SK-N-SH (cell line): Measurements from ENCODE around the gene MYLK. TPM values are rescaled to one million over a fixed set of nuclear protein-coding genes. Genes with fewer than 3 reads are reported as not detected.

Experiments used
- CTCF ChIA-PET: fragments of 300-600, 350-600 bp; formaldehyde crosslinking; extraction: SDS; loops from one replicate; lab custom pipeline; 2021; lab: Yijun Ruan, JAX
- POLR2A ChIA-PET: fragments of 350-600 bp; sonication (Branson Sonifier 250); formaldehyde crosslinking; extraction: SDS; loops from one replicate; lab custom pipeline; 2020; ENCODE audit warnings: antibody characterized with exemption, inconsistent platforms; lab: Yijun Ruan, JAX
- DNase-seq: peaks from one replicate; pipeline ENCODE4 v3.0.0; 2012
- H2AFZ ChIP-seq: fragments of 200-600 bp; sonication (generic); 2 replicates; pipeline ENCODE4 v1.8.1; 2016; ENCODE audit warnings: antibody characterized with exemption, mild to moderate bottlenecking, low read depth
- H3F3A ChIP-seq: fragments of 200-600 bp; sonication (generic); replicated peaks from 2 replicates; pipeline ENCODE3; 2016; ENCODE audit warnings: antibody characterized with exemption, mild to moderate bottlenecking; ENCODE audit not compliant: insufficient read depth
- H3K27ac ChIP-seq, 2 experiments: fragments of 200-500 bp in 1 of 2; fragments of 200-600 bp in 1 of 2; sonication (Bioruptor generic) in 1 of 2; sonication (generic), shearing (Covaris generic) in 1 of 2; 2 replicates each; pipeline versions ENCODE4 v1.5.1 to v1.6.1; 2014 to 2016; ENCODE audit warnings: low read depth in 2 of 2, inconsistent platforms in 1 of 2, low read length in 1 of 2, mild to moderate bottlenecking in 1 of 2, mixed read lengths in 1 of 2
- H3K27me3 ChIP-seq: fragments of 200-600 bp; sonication (generic), shearing (Covaris generic); 2 replicates; pipeline ENCODE4 v1.6.1; 2016; ENCODE audit warnings: mixed run types; ENCODE audit not compliant: insufficient read depth
- H3K36me3 ChIP-seq, 2 experiments: fragments of 200-500 bp in 1 of 2; fragments of 200-600 bp in 1 of 2; sonication (Bioruptor generic) in 1 of 2; sonication (generic) in 1 of 2; replicated peaks in 1 of 2; 2 replicates each; pipeline versions ENCODE3 to v1.5.1; 2014 to 2016; ENCODE audit warnings: low read length in 1 of 2, mild to moderate bottlenecking in 1 of 2; ENCODE audit not compliant: insufficient read depth in 2 of 2, control insufficient read depth in 1 of 2
- H3K4me1 ChIP-seq, 2 experiments: fragments of 200-500 bp in 1 of 2; fragments of 200-600 bp in 1 of 2; sonication (Bioruptor generic) in 1 of 2; sonication (generic), shearing (Covaris generic) in 1 of 2; 2 replicates each; pipeline versions ENCODE4 v1.5.1 to v1.6.1; 2014 to 2016; ENCODE audit warnings: low read depth in 1 of 2, low read length in 1 of 2, mixed run types in 1 of 2; ENCODE audit not compliant: insufficient read depth in 2 of 2, control insufficient read depth in 1 of 2
- H3K4me2 ChIP-seq: fragments of 200-600 bp; sonication (generic), shearing (Covaris generic); 2 replicates; pipeline ENCODE4 v1.6.1; 2017; ENCODE audit warnings: mixed run types
- H3K4me3 ChIP-seq, 2 experiments: fragments of 200-500 bp in 1 of 2; fragments of 200-600 bp in 1 of 2; sonication (Bioruptor generic) in 1 of 2; sonication (generic), shearing (Covaris generic) in 1 of 2; 2 replicates each; pipeline versions ENCODE4 v1.5.1 to v1.8.1; 2014 to 2016; ENCODE audit warnings: low read depth in 2 of 2, inconsistent platforms in 1 of 2, low read length in 1 of 2, mild to moderate bottlenecking in 1 of 2, mixed read lengths in 1 of 2, moderate library complexity in 1 of 2
- H3K79me2 ChIP-seq: fragments of 200-600 bp; sonication (generic); 2 replicates; pipeline ENCODE4 v1.8.1; 2017; ENCODE audit warnings: mild to moderate bottlenecking; ENCODE audit not compliant: insufficient read depth
- H3K9ac ChIP-seq: fragments of 200-600 bp; sonication (generic); 2 replicates; pipeline ENCODE4 v1.6.1; 2017; ENCODE audit warnings: mixed run types
- H3K9me2 ChIP-seq: fragments of 200-600 bp; sonication (generic); 2 replicates; pipeline ENCODE4 v1.6.1; 2017; ENCODE audit warnings: mixed run types
- H3K9me3 ChIP-seq: fragments of 200-600 bp; sonication (generic); 2 replicates; pipeline ENCODE4 v1.6.1; 2017; ENCODE audit warnings: mixed run types, mild to moderate bottlenecking, moderate library complexity
- H4K20me1 ChIP-seq: fragments of 200-600 bp; sonication (generic); 2 replicates; pipeline ENCODE4 v1.6.1; 2017; ENCODE audit warnings: mild to moderate bottlenecking, mixed run types; ENCODE audit not compliant: insufficient read depth
- ELF1 ChIP-seq: IDR thresholded peaks from 2 replicates; pipeline ENCODE4 v1.4.0; 2012
- MEF2A ChIP-seq: IDR thresholded peaks from 2 replicates; pipeline ENCODE4 v1.4.0; 2012; ENCODE audit warnings: low read depth, borderline replicate concordance
- NFIC ChIP-seq: IDR thresholded peaks from 2 replicates; pipeline ENCODE4 v1.4.0; 2012; ENCODE audit warnings: borderline replicate concordance
- RAD21 ChIP-seq: IDR thresholded peaks from 2 replicates; pipeline ENCODE4 v1.6.1; 2012; ENCODE audit warnings: mild to moderate bottlenecking, low read length
- RFX5 ChIP-seq: IDR thresholded peaks from 2 replicates; pipeline ENCODE4 v1.6.1; 2012; ENCODE audit warnings: mild to moderate bottlenecking, improper control_type of control experiment, low read length
- SIN3A ChIP-seq: IDR thresholded peaks from 2 replicates; pipeline ENCODE4 v1.6.1; 2012; ENCODE audit warnings: low read depth, mild to moderate bottlenecking, low read length, moderate library complexity, borderline replicate concordance
- USF2 ChIP-seq: fragments of 150-350 bp; IDR thresholded peaks from 2 replicates; pipeline ENCODE4 v1.6.1; 2017; ENCODE audit warnings: antibody characterized with exemption, low read length, low read depth, borderline replicate concordance
- YY1 ChIP-seq: IDR thresholded peaks from 2 replicates; pipeline ENCODE4 v1.4.0; 2012; ENCODE audit warnings: low read depth, mild to moderate bottlenecking
- WGBS: methylation state at CpG from one replicate; pipeline ENCODE4 v1.1.6; 2017; ENCODE audit warnings: low lambda C conversion rate; 5-methylcytosine and 5-hydroxymethylcytosine counted together
- polyA plus RNA-seq, 3 experiments: library from polyadenylated mRNA; depleted of rRNA; stranded (reverse); fragments of >200 nt; gene quantifications; 2 replicates each; pipeline ENCODE4 v1.2.3, GENCODE V29; 2012
- TF ChIP-seq, protein P1 (sequence below): IDR thresholded peaks from 2 replicates; pipeline ENCODE4 v1.6.1; 2012; ENCODE audit warnings: mild to moderate bottlenecking, low read depth, low read length, moderate library complexity
- TF ChIP-seq, protein P2 (sequence below): IDR thresholded peaks from 2 replicates; pipeline ENCODE4 v1.4.0; 2012; ENCODE audit warnings: low read depth
- TF ChIP-seq, protein P3 (sequence below): IDR thresholded peaks from 2 replicates; pipeline ENCODE4; 2012

Gene MYLK
- polyA plus RNA-seq, 1 of the 3 experiments (the other 2 are of a cell fraction) = 272 TPM

DNA sequence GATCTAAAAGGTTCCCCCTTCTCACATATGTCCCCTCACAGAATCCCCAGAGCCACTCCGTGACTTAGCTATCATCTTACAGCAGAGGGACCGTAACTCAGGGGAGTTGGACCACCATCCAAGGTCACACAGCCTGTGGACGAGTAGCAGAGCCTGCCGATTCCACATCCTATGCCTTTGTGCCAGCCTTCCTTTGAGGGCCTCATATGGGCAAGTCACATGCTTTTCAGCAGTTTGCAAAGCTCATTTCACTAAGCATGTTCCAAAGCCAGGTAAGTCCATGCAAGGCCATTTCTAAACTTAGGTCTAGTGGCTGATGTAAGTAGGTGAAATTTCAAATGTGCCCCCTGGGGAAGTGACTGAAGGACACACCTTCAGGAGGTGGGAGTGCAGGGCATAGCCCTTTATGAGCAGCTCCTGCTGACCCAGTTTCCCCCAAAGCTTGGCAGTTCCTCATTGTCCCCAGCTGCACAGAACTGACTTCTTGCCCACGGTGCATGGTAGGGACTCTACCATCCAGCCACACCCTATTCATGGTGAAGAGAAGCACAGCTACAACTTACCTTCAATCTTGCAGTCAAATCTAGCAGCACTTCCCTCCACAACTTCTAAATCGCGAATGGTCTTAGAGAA, 265.9 kb downstream of the MYLK start (continued):
- TF ChIP-seq, protein P1, sequence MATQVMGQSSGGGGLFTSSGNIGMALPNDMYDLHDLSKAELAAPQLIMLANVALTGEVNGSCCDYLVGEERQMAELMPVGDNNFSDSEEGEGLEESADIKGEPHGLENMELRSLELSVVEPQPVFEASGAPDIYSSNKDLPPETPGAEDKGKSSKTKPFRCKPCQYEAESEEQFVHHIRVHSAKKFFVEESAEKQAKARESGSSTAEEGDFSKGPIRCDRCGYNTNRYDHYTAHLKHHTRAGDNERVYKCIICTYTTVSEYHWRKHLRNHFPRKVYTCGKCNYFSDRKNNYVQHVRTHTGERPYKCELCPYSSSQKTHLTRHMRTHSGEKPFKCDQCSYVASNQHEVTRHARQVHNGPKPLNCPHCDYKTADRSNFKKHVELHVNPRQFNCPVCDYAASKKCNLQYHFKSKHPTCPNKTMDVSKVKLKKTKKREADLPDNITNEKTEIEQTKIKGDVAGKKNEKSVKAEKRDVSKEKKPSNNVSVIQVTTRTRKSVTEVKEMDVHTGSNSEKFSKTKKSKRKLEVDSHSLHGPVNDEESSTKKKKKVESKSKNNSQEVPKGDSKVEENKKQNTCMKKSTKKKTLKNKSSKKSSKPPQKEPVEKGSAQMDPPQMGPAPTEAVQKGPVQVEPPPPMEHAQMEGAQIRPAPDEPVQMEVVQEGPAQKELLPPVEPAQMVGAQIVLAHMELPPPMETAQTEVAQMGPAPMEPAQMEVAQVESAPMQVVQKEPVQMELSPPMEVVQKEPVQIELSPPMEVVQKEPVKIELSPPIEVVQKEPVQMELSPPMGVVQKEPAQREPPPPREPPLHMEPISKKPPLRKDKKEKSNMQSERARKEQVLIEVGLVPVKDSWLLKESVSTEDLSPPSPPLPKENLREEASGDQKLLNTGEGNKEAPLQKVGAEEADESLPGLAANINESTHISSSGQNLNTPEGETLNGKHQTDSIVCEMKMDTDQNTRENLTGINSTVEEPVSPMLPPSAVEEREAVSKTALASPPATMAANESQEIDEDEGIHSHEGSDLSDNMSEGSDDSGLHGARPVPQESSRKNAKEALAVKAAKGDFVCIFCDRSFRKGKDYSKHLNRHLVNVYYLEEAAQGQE = no peak
- TF ChIP-seq YY1 (no peak), MEF2A (no peak), ELF1 (no peak), SIN3A (no peak), USF2 (no peak), RFX5 (no peak)
- TF ChIP-seq, protein P2, sequence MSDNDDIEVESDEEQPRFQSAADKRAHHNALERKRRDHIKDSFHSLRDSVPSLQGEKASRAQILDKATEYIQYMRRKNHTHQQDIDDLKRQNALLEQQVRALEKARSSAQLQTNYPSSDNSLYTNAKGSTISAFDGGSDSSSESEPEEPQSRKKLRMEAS = no peak
- TF ChIP-seq, all 33 proteins: peak for 0

GRCh38 chr3:123616593-123616992, 267.5 kb downstream of the MYLK start:
- H3K4me1 ChIP-seq = peaks cover 8 to 21% of the 10 kb centered on the region in 2 experiments; a peak in 3 of 4 replicates
- H4K20me1 ChIP-seq = no peaks in the 10 kb centered on the region
- CTCF ChIA-PET = no interaction called here
- no peaks in the 10 kb centered on the region for H3K79me2 ChIP-seq
- no peak for DNase-seq
- H3K36me3 ChIP-seq = peaks cover 79 to 93% of the 10 kb centered on the region in 2 experiments
- POLR2A ChIA-PET = no interaction called here
- no peak overlapping the region for H3K9ac ChIP-seq
- no peak overlapping the region for H3K4me3 ChIP-seq
- H3K4me2 ChIP-seq = no peak overlapping the region
- H3F3A ChIP-seq = peaks cover 35% of the 10 kb centered on the region
- no peaks in the 10 kb centered on the region for H3K9me2 ChIP-seq
- no peak overlapping the region for H2AFZ ChIP-seq
- TF ChIP-seq, protein P3, sequence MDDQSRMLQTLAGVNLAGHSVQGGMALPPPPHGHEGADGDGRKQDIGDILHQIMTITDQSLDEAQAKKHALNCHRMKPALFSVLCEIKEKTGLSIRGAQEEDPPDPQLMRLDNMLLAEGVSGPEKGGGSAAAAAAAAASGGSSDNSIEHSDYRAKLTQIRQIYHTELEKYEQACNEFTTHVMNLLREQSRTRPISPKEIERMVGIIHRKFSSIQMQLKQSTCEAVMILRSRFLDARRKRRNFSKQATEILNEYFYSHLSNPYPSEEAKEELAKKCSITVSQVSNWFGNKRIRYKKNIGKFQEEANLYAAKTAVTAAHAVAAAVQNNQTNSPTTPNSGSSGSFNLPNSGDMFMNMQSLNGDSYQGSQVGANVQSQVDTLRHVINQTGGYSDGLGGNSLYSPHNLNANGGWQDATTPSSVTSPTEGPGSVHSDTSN = no peak
- TF ChIP-seq NFIC (peak; percentile 18; the same call in 1 of the 2 replicates), RAD21 (no peak)
- H3K27ac ChIP-seq = no peak overlapping the region
- H3K27me3 ChIP-seq = no peaks in the 10 kb centered on the region
- 91% methylated on average over 6 of the region's 6 CpGs for WGBS
- H3K9me3 ChIP-seq = no peaks in the 10 kb centered on the region
